HepG2 (cell line): Measurements from ENCODE around the gene SCGB3A2. TPM values are rescaled to one million over a fixed set of nuclear protein-coding genes. Genes with fewer than 3 reads are reported as not detected.

Experiments
- ATAC-seq: fragments of 200-7000 bp; cut with Tn5 transposase; 3 replicates; pipeline ENCODE4 v1.9.1; 2020; ENCODE audit warnings: mild to moderate bottlenecking, moderate library complexity
- BruUV-seq: library from RNA; stranded (reverse); fragments of 400-500 nt; replicated peaks from 2 replicates; lab custom pipeline; 2021; lab: Mats Ljungman, UMichigan
- CTCF ChIA-PET: fragments of 300-600 bp; formaldehyde crosslinking; extraction: SDS; loops from one replicate; lab custom pipeline; 2021; ENCODE audit warnings: low total read pairs, inconsistent platforms, low intra/inter-chr PET ratio; lab: Yijun Ruan, JAX
- POLR2A ChIA-PET: fragments of 350-600 bp; sonication (Branson Sonifier 250); formaldehyde crosslinking; loops from one replicate; lab custom pipeline; 2020; ENCODE audit warnings: antibody characterized with exemption, inconsistent platforms; lab: Yijun Ruan, JAX
- DNase-seq: peaks from one replicate; pipeline ENCODE4 v3.0.0-alpha.2; 2015; ENCODE audit warnings: low spot score
- FAIRE-seq: peaks from 3 replicates; lab custom pipeline; 2011; peaks lifted over from hg19 to GRCh38; lab: Jason Lieb, UNC
- H2AFZ ChIP-seq: one replicate; pipeline ENCODE4 v1.6.1; 2011; ENCODE audit warnings: low read length, inconsistent platforms
- H3K27ac ChIP-seq: fragments of 300-600 bp; 3 replicates; pipeline ENCODE4 v1.8.0; 2011; ENCODE audit warnings: mixed run types, mild to moderate bottlenecking, mixed read lengths, low read length, inconsistent platforms; ENCODE audit not compliant: insufficient read depth; ENCODE audit errors: extremely low read length
- H3K27me3 ChIP-seq, 2 experiments: fragments of 200-600 bp in 1 of 2; 2 replicates in 1 of 2; 3 replicates in 1 of 2; pipeline versions ENCODE4 v1.6.0 to v1.8.0; 2011; ENCODE audit warnings: low read length in 2 of 2, mild to moderate bottlenecking in 2 of 2, moderate library complexity in 2 of 2, inconsistent platforms in 1 of 2; ENCODE audit not compliant: insufficient read depth in 2 of 2, control insufficient read depth in 1 of 2
- H3K36me3 ChIP-seq, 2 experiments: fragments of 200-600 bp in 1 of 2; replicated peaks in 1 of 2; 2 replicates in 1 of 2; 3 replicates in 1 of 2; pipeline versions ENCODE4 v1.5.1 to v1.8.0; 2011; ENCODE audit warnings: low read length in 2 of 2, inconsistent platforms in 1 of 2; ENCODE audit not compliant: insufficient read depth in 2 of 2, control insufficient read depth in 1 of 2
- H3K4me1 ChIP-seq: 2 replicates; pipeline ENCODE4 v1.5.1; 2012; ENCODE audit warnings: low read length, inconsistent platforms; ENCODE audit not compliant: insufficient read depth
- H3K4me2 ChIP-seq: 2 replicates; pipeline ENCODE4 v1.6.0; 2011; ENCODE audit warnings: low read depth, low read length, inconsistent platforms
- H3K4me3 ChIP-seq, 3 experiments: fragments of 200-600 bp in 1 of 3; sonication (generic), shearing (Covaris generic) in 1 of 3; replicated peaks in 1 of 3; 2 replicates each; pipeline ENCODE4 v1.5.1; 2011 to 2016; ENCODE audit warnings: low read length in 3 of 3, inconsistent platforms in 2 of 3, low read depth in 2 of 3, mild to moderate bottlenecking in 2 of 3, control low read depth in 1 of 3, mixed read lengths in 1 of 3; ENCODE audit not compliant: insufficient read depth in 1 of 3
- H3K79me2 ChIP-seq: one replicate; pipeline ENCODE4 v1.6.1; 2011; ENCODE audit warnings: low read length, inconsistent platforms; ENCODE audit not compliant: insufficient read depth
- H3K9ac ChIP-seq: 2 replicates; pipeline ENCODE4 v1.6.0; 2011; ENCODE audit warnings: mild to moderate bottlenecking, low read depth, low read length, inconsistent platforms; ENCODE audit not compliant: insufficient read depth
- H3K9me3 ChIP-seq: 2 replicates; pipeline ENCODE4 v1.5.1; 2012; ENCODE audit warnings: mild to moderate bottlenecking, low read length
- H4K20me1 ChIP-seq: 2 replicates; pipeline ENCODE4 v1.6.0; 2011; ENCODE audit warnings: inconsistent platforms, mild to moderate bottlenecking, low read length, moderate library complexity; ENCODE audit not compliant: insufficient read depth
- AGO1 ChIP-seq: fragments of 200-400 bp; formaldehyde crosslinking; IDR thresholded peaks from 2 replicates; pipeline ENCODE4 v1.6.1; 2017; ENCODE audit warnings: mild to moderate bottlenecking, low read depth, low read length, moderate library complexity; ENCODE audit not compliant: poor library complexity, severe bottlenecking
- ETV6 ChIP-seq: sonication (generic); formaldehyde crosslinking; conservative IDR thresholded peaks from 2 replicates; pipeline ENCODE4 v1.4.0; 2020; ENCODE audit warnings: missing genetic modification reagents
- HDAC6 ChIP-seq: fragments of 200-600 bp; sonication (generic); IDR thresholded peaks from 2 replicates; pipeline ENCODE4 v1.7.0; 2017; ENCODE audit warnings: mild to moderate bottlenecking, antibody characterized with exemption, low read length, low read depth
- HOXD1 ChIP-seq: sonication (generic); formaldehyde crosslinking; IDR thresholded peaks from 2 replicates; pipeline ENCODE4 v1.5.0; 2020; ENCODE audit warnings: missing genetic modification reagents
- KLF16 ChIP-seq, 2 experiments: sonication (generic) in 1 of 2; formaldehyde crosslinking in 1 of 2; IDR thresholded peaks; 2 replicates each; pipeline versions ENCODE4 v1.6.1 to v1.8.0; 2016 to 2023; ENCODE audit warnings: missing genetic modification reagents in 2 of 2, missing compliant biosample characterization in 1 of 2
- PHF8 ChIP-seq: sonication (generic); formaldehyde crosslinking; IDR thresholded peaks from 2 replicates; pipeline ENCODE4 v1.5.0; 2020; ENCODE audit warnings: missing genetic modification reagents
- RARA ChIP-seq: IDR thresholded peaks from 2 replicates; pipeline ENCODE4 v1.6.1; 2016; ENCODE audit warnings: missing genetic modification reagents, missing compliant biosample characterization
- RCOR2 ChIP-seq: IDR thresholded peaks from 2 replicates; pipeline ENCODE4 v1.6.1; 2016; ENCODE audit warnings: missing biosample characterization, missing genetic modification reagents
- SAP130 ChIP-seq: IDR thresholded peaks from 2 replicates; pipeline ENCODE4 v1.6.1; 2016; ENCODE audit warnings: low read depth
- SRSF4 ChIP-seq: fragments of 200-400 bp; formaldehyde crosslinking; IDR thresholded peaks from one replicate; pipeline ENCODE4 v1.6.1; 2018; ENCODE audit warnings: mild to moderate bottlenecking, low read depth, low read length, moderate library complexity; ENCODE audit not compliant: poor library complexity, severe bottlenecking
- SRY ChIP-seq: sonication (generic); formaldehyde crosslinking; IDR thresholded peaks from 2 replicates; pipeline ENCODE4 v1.8.0; 2022; ENCODE audit warnings: mild to moderate bottlenecking, missing genetic modification reagents
- ZBTB7B ChIP-seq: sonication (generic); formaldehyde crosslinking; IDR thresholded peaks from 2 replicates; pipeline ENCODE4 v1.4.0; 2020; ENCODE audit warnings: missing genetic modification reagents
- ZFX ChIP-seq: sonication (generic); formaldehyde crosslinking; IDR thresholded peaks from 2 replicates; pipeline ENCODE4 v1.4.0; 2020; ENCODE audit warnings: mild to moderate bottlenecking, low read depth, missing genetic modification reagents, moderate library complexity
- ZIK1 ChIP-seq: sonication (generic); formaldehyde crosslinking; IDR thresholded peaks from 2 replicates; pipeline ENCODE4 v1.5.0; 2020; ENCODE audit warnings: mild to moderate bottlenecking, low read depth, missing genetic modification reagents, borderline replicate concordance
- ZNF121 ChIP-seq: sonication (generic); formaldehyde crosslinking; IDR thresholded peaks from 2 replicates; pipeline ENCODE4 v1.5.0; 2020; ENCODE audit warnings: mild to moderate bottlenecking, missing genetic modification reagents
- ZNF619 ChIP-seq: sonication (generic); formaldehyde crosslinking; IDR thresholded peaks from 2 replicates; pipeline ENCODE4 v1.4.0; 2020; ENCODE audit warnings: mild to moderate bottlenecking, missing genetic modification reagents
- ZSCAN30 ChIP-seq: sonication (generic); formaldehyde crosslinking; IDR thresholded peaks from 2 replicates; pipeline ENCODE4 v1.5.0; 2020; ENCODE audit warnings: mild to moderate bottlenecking, missing genetic modification reagents
- WGBS: methylation state at CpG from one replicate; pipeline ENCODE4 v1.1.6; 2017; ENCODE audit warnings: low lambda C conversion rate; 5-methylcytosine and 5-hydroxymethylcytosine counted together
- in situ Hi-C: cut with HindIII; loops from 2 replicates; pipeline ENCODE4 v1.10.0; 2017; ENCODE audit warnings: low pct_unique_long_range_greater_than_20kb; ENCODE audit not compliant: extremely low pct_ligation_motif_present
- intact Hi-C: fragments of 100-400 bp; cut with micrococcal nuclease; formaldehyde crosslinking; loops from one replicate; pipeline ENCODE4 v1.10.0; 2022; ENCODE audit not compliant: unreplicated experiment
- polyA plus RNA-seq, 8 experiments: library from polyadenylated mRNA; depleted of rRNA in 3 of 8; stranded (reverse) in 7 of 8; unstranded in 1 of 8; fragments of >200 nt; fragmentation: Illumina TruSeq in 4 of 8; extraction: Trizol in 4 of 8; gene quantifications; 2 replicates each; pipeline versions ENCODE4 v1.2.1 to v1.2.3, GENCODE V29; 2011 to 2016; ENCODE audit warnings: low read depth in 4 of 8, missing spikeins in 1 of 8, mixed read lengths in 1 of 8; ENCODE audit not compliant: insufficient read depth in 1 of 8
- total RNA-seq, 5 experiments: library from RNA; depleted of rRNA; stranded (reverse); fragments of >200 nt; fragmentation: Illumina TruSeq; extraction: Trizol; gene quantifications; 2 replicates each; pipeline ENCODE4 v1.2.3, GENCODE V29; 2016; ENCODE audit warnings: low read depth in 1 of 5
- TF ChIP-seq, protein P1 (sequence below): sonication (generic); formaldehyde crosslinking; IDR thresholded peaks from 2 replicates; pipeline ENCODE4 v1.5.1; 2020; ENCODE audit warnings: mild to moderate bottlenecking, missing genetic modification reagents, moderate library complexity
- TF ChIP-seq, protein P2 (sequence below): sonication (generic); formaldehyde crosslinking; IDR thresholded peaks from 2 replicates; pipeline ENCODE4 v1.5.0; 2020; ENCODE audit warnings: mild to moderate bottlenecking, missing genetic modification reagents, borderline replicate concordance

Gene SCGB3A2
- total and polyA plus RNA-seq, 2 of the 13 experiments (the other 11 are each of a cell fraction or from before 2014, with no cell fraction given): not detected

DNA sequence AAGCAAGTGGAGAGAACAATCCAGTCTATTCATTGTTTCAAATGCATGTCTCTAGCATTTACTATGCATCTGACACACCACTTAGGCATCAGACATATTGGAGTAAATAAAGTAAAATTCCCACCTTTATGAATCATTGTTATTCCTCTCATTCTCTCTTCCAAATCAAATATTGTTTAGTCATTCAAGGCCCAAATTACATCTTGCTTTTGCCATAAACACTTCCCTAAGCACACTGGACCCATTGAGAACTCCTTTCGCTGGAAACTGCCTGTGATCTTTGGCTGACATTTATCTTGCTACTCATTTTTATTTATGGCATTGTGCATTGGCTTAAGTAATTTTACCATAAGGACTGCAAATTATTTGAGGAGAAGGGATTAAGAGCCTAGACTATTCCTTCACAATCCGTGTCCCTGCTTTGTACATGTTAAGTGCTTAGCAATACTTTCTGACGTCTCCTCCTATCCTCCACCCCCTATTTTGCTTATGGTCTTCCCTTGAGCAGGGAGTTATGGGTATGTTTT is 20.4 kb downstream of the SCGB3A2 start:
- Histone ChIP-seq H3K4me2 (no peak overlapping the region), H3K79me2 (no peaks in the 10 kb centered on the region), H2AFZ (no peak overlapping the region), H3K4me3 (no peak overlapping the region), H3K9me3 (no peaks in the 10 kb centered on the region), H3K27ac (no peak overlapping the region), H3K36me3 (no peaks in the 10 kb centered on the region), H4K20me1 (no peaks in the 10 kb centered on the region), H3K27me3 (no peaks in the 10 kb centered on the region), H3K9ac (no peak overlapping the region), H3K4me1 (no peaks in the 10 kb centered on the region)
- FAIRE-seq (no peak), ATAC-seq (no peak), DNase-seq (no peak)
- CTCF ChIA-PET: no interaction called here
- TF ChIP-seq ZIK1 (CRISPR knock-in tag) (no peak), KLF16 (CRISPR knock-in tag; IDR thresholded peaks at IDR 0.05) (no peak), ZFX (CRISPR knock-in tag) (no peak), AGO1 (no peak), ZBTB7B (no peak), HDAC6 (no peak), RARA (CRISPR knock-in tag) (no peak), RCOR2 (CRISPR knock-in tag) (no peak), SRY (CRISPR knock-in tag) (no peak), ZNF121 (CRISPR knock-in tag) (no peak), ETV6 (CRISPR knock-in tag) (no peak), PHF8 (no peak), SAP130 (no peak), ZNF619 (CRISPR knock-in tag) (no peak), ZSCAN30 (no peak), SRSF4 (no peak), HOXD1 (CRISPR knock-in tag) (no peak)
- TF ChIP-seq, protein P1, sequence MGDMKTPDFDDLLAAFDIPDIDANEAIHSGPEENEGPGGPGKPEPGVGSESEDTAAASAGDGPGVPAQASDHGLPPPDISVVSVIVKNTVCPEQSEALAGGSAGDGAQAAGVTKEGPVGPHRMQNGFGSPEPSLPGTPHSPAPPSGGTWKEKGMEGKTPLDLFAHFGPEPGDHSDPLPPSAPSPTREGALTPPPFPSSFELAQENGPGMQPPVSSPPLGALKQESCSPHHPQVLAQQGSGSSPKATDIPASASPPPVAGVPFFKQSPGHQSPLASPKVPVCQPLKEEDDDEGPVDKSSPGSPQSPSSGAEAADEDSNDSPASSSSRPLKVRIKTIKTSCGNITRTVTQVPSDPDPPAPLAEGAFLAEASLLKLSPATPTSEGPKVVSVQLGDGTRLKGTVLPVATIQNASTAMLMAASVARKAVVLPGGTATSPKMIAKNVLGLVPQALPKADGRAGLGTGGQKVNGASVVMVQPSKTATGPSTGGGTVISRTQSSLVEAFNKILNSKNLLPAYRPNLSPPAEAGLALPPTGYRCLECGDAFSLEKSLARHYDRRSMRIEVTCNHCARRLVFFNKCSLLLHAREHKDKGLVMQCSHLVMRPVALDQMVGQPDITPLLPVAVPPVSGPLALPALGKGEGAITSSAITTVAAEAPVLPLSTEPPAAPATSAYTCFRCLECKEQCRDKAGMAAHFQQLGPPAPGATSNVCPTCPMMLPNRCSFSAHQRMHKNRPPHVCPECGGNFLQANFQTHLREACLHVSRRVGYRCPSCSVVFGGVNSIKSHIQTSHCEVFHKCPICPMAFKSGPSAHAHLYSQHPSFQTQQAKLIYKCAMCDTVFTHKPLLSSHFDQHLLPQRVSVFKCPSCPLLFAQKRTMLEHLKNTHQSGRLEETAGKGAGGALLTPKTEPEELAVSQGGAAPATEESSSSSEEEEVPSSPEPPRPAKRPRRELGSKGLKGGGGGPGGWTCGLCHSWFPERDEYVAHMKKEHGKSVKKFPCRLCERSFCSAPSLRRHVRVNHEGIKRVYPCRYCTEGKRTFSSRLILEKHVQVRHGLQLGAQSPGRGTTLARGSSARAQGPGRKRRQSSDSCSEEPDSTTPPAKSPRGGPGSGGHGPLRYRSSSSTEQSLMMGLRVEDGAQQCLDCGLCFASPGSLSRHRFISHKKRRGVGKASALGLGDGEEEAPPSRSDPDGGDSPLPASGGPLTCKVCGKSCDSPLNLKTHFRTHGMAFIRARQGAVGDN: no peak
- TF ChIP-seq, protein P2, sequence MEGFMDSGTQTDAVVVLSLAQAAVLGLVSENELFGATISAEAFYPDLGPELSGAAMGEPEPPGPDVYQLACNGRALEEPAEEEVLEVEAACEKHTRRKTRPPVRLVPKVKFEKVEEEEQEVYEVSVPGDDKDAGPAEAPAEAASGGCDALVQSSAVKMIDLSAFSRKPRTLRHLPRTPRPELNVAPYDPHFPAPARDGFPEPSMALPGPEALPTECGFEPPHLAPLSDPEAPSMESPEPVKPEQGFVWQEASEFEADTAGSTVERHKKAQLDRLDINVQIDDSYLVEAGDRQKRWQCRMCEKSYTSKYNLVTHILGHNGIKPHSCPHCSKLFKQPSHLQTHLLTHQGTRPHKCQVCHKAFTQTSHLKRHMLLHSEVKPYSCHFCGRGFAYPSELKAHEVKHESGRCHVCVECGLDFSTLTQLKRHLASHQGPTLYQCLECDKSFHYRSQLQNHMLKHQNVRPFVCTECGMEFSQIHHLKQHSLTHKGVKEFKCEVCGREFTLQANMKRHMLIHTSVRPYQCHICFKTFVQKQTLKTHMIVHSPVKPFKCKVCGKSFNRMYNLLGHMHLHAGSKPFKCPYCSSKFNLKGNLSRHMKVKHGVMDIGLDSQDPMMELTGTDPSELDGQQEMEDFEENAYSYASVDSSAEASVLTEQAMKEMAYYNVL (CRISPR knock-in tag): no peak
- POLR2A ChIA-PET: no interaction called here
- in situ Hi-C loops: no loop called here
- BruUV-seq: no TSS peak
- intact Hi-C loops: no loop called here
- 17% methylated on average over 3 of the region's 3 CpGs for WGBS
